ENCODE data around the gene CENPU. TPM values are rescaled to one million over a fixed set of nuclear protein-coding genes. Genes with fewer than 3 reads are reported as not detected.

The CENPU gene
- total and polyA plus RNA-seq, 10 of the 15 experiments (the other 5 are each of a cell fraction or from before 2014, with no cell fraction given) = 26.6 to 90.8 (median 53.8) TPM

DNA sequence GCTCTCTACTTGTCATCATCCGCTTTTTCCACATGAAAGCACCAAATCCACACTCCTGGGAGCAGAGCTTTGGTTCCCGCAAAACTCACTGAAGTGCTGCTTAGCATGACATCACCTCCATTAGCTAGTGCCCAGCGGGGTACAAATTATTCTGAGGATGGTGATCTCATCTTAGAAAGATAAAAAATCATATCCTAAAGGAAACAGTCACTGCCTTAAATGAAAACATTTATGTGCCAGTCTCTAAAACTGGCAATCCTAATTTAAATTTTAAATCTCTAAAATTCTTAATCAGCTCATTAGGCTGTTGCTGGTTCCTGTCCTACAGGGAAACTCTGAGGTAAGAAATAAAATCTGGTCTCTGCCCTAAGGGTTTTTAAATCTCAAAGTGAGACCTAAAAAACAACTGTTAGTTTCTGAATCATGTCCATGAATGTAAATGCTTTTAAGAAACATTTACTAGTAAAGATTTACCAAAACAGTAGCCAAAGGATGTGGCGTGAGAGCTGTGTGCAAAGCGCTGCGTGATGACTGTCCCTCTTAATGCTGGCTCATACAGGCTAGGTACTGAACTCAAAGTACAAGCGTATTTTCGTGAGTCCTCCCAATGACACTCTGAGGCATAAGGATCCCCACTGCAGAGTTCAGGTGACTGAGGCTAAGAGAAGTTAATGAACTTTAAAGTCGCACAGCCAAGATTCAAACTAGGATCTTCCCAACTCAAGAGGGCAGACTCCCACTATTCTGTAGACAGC, 89.2 kb downstream of the CENPU start:
- Histone ChIP-seq H3K4me2 (ENCODE audit: control insufficient read depth, insufficient read depth) (peak overlapping the region; percentile 26), H4K20me1 (ENCODE audit: control insufficient read depth, insufficient read depth) (no peaks in the 10 kb centered on the region), H3K79me2 (ENCODE audit: control insufficient read depth, insufficient read depth, low read length) (peaks cover 92% of the 10 kb centered on the region), H3K9ac (ENCODE audit: control insufficient read depth, insufficient read depth, low read length) (no peak overlapping the region), H3K27me3 (replicated peaks in 1 of 2; ENCODE audit: control insufficient read depth in 2 of 2, insufficient read depth in 2 of 2, low read length in 1 of 2) (no peaks in the 10 kb centered on the region), H2AFZ (ENCODE audit: control insufficient read depth, low read depth, low read length) (no peak overlapping the region), H3K4me1 (ENCODE audit: control insufficient read depth, insufficient read depth, low read length) (peaks cover 14% of the 10 kb centered on the region), H3K9me3 (replicated peaks; ENCODE audit: control insufficient read depth, insufficient read depth, low read length) (no peaks in the 10 kb centered on the region), H3K27ac (ENCODE audit: control insufficient read depth, insufficient read depth) (no peak overlapping the region), H3K36me3 (ENCODE audit: control insufficient read depth in 2 of 2, insufficient read depth in 2 of 2, low read length in 1 of 2) (peaks cover 0 to 7% of the 10 kb centered on the region in 2 experiments; a peak in 1 of 4 replicates), H3K4me3 (peak overlapping the region; percentile 33; the same call in 1 of the 2 replicates)
- POLR2A ChIA-PET = interaction anchor here (0.6 to 1.3 kb wide), 6 partner anchors 8 to 317 kb away, joined by 3 to 4 read pairs (median 3); no protein-coding TSS in a partner anchor
- intact Hi-C loops (cut with micrococcal nuclease; ENCODE audit: unreplicated experiment) = loop anchor here (5.0 to 10.0 kb wide), 4 partner anchors 107 to 362 kb away; no protein-coding TSS in a partner anchor
- CTCF ChIA-PET = interaction anchor here (1.7 kb wide), 1 partner anchor 90 kb away, joined by 3 read pairs; the partner anchor contains the start of gene CENPU
- in situ Hi-C loops (cut with MboI) = no loop called here
- SMC1A ChIA-PET (ENCODE audit: uncharacterized antibody, unreplicated experiment) = interaction anchor here (0.9 to 2.6 kb wide), 10 partner anchors 9 to 380 kb away, joined by 3 to 9 read pairs (median 4); partner anchors contain the start of gene CENPU
- ATAC-seq (no peak), FAIRE-seq (no peak), DNase-seq (ENCODE audit: low read depth, low spot score) (no peak)
- WGBS (ENCODE audit: insufficient coverage, insufficient replicate concordance, low lambda C conversion rate, missing lambda C conversion rate) = 95% methylated on average over 9 of the region's 9 CpGs
- no TSS peak for BruUV-seq (replicated peaks)
- TF ChIP-seq JUNB (IDR thresholded peaks at IDR 0.05) (peak; percentile 15; the same call in 1 of the 2 replicates), SIX5 (IDR thresholded peaks at IDR 0.05; ENCODE audit: low read depth, low read length, severe bottlenecking) (no peak), CHD2 (IDR thresholded peaks at IDR 0.05; ENCODE audit: borderline replicate concordance, low read depth, low read length) (no peak)
- RAD21 ChIA-PET (ENCODE audit: unreplicated experiment) = interaction anchor here (0.6 to 1.6 kb wide), 5 partner anchors 10 to 298 kb away, joined by 3 to 4 read pairs (median 3); partner anchors contain the start of gene CENPU

Other genes with a start within 250 kb of the CENPU start
- gene CASP3, start 84.6 kb downstream of the CENPU start, total RNA-seq (2014; rRNA removed) = 62.4 and 78.7 TPM in 2 replicates
- gene CASP3, start 84.6 kb downstream of the CENPU start, total RNA-seq (2014; rRNA removed; fragmentation: Illumina TruSeq; extraction: Trizol) = 79.8 TPM in 2 replicates
- gene CASP3, start 84.6 kb downstream of the CENPU start, total RNA-seq (2021) = 64.7 and 68.4 TPM in 2 replicates
- 83.2 and 128 TPM in 2 replicates for gene CASP3, start 84.6 kb downstream of the CENPU start, polyA plus RNA-seq (2011; rRNA removed)
- gene CASP3, start 84.6 kb downstream of the CENPU start, polyA plus RNA-seq (2014; fragmentation: Illumina TruSeq; extraction: Trizol) = 82.8 and 96.8 TPM in 2 replicates
- 10 to 100 TPM; 50.0 to 59.0 TPM for gene CASP3, start 84.6 kb downstream of the CENPU start, polyA plus RNA-seq (2014; fragmentation: Nextera tagmentation; extraction: Ambion mirVana)
- 58.8 and 69.0 TPM in 2 replicates for gene CASP3, start 84.6 kb downstream of the CENPU start, polyA plus RNA-seq (2014; rRNA removed)
- gene CASP3, start 84.6 kb downstream of the CENPU start, polyA plus RNA-seq (2016; fragmentation: Nextera tagmentation; extraction: Ambion mirVana) = 100 to 1,000 TPM; 193 to 194 TPM
- gene PRIMPOL, start 84.4 kb downstream of the CENPU start, total RNA-seq (2014; rRNA removed) = 10.8 and 16.4 TPM in 2 replicates
- 16.6 and 17.3 TPM in 2 replicates for gene PRIMPOL, start 84.4 kb downstream of the CENPU start, total RNA-seq (2014; rRNA removed; fragmentation: Illumina TruSeq; extraction: Trizol)
- gene PRIMPOL, start 84.4 kb downstream of the CENPU start, total RNA-seq (2021) = 12.8 and 12.9 TPM in 2 replicates
- 23.7 and 40.1 TPM in 2 replicates for gene PRIMPOL, start 84.4 kb downstream of the CENPU start, polyA plus RNA-seq (2011; rRNA removed)
- gene PRIMPOL, start 84.4 kb downstream of the CENPU start, polyA plus RNA-seq (2014; fragmentation: Illumina TruSeq; extraction: Trizol) = 11.4 and 12.9 TPM in 2 replicates
- gene PRIMPOL, start 84.4 kb downstream of the CENPU start, polyA plus RNA-seq (2014; fragmentation: Nextera tagmentation; extraction: Ambion mirVana) = 10 to 100 TPM; 10.6 to 11.5 TPM
- 13.6 and 15.1 TPM in 2 replicates for gene PRIMPOL, start 84.4 kb downstream of the CENPU start, polyA plus RNA-seq (2014; rRNA removed)
- gene PRIMPOL, start 84.4 kb downstream of the CENPU start, polyA plus RNA-seq (2016; fragmentation: Nextera tagmentation; extraction: Ambion mirVana) = 10 to 100 TPM; 22.7 to 22.9 TPM
- gene ACSL1, start 91.9 kb upstream of the CENPU start, total RNA-seq (2014; rRNA removed) = 58.3 and 62.9 TPM in 2 replicates
- 63.8 and 65.6 TPM in 2 replicates for gene ACSL1, start 91.9 kb upstream of the CENPU start, total RNA-seq (2014; rRNA removed; fragmentation: Illumina TruSeq; extraction: Trizol)
- 59.5 and 63.2 TPM in 2 replicates for gene ACSL1, start 91.9 kb upstream of the CENPU start, total RNA-seq (2021)
- 60.2 and 72.4 TPM in 2 replicates for gene ACSL1, start 91.9 kb upstream of the CENPU start, polyA plus RNA-seq (2011; rRNA removed)
- 68.1 and 81.7 TPM in 2 replicates for gene ACSL1, start 91.9 kb upstream of the CENPU start, polyA plus RNA-seq (2014; fragmentation: Illumina TruSeq; extraction: Trizol)
- gene ACSL1, start 91.9 kb upstream of the CENPU start, polyA plus RNA-seq (2014; fragmentation: Nextera tagmentation; extraction: Ambion mirVana) = 10 to 100 TPM; 30.7 to 32.6 TPM
- gene ACSL1, start 91.9 kb upstream of the CENPU start, polyA plus RNA-seq (2014; rRNA removed) = 44.4 and 47.0 TPM in 2 replicates
- gene ACSL1, start 91.9 kb upstream of the CENPU start, polyA plus RNA-seq (2016; fragmentation: Nextera tagmentation; extraction: Ambion mirVana) = 10 to 100 TPM; 53.8 to 59.0 TPM